Measurements from ENCODE around the gene ADAM33.

The ADAM33 gene

GRCh38 chr20:3686867-3687321 lies 5.1 kb upstream of the ADAM33 start:
- DNase-seq, result peak; percentile 76

GRCh38 chr20:3686421-3686820 lies 4.6 kb upstream of the ADAM33 start:
- DNase-seq, result no peak

- no peak for DNase-seq
These were observed 3.5 kb upstream of the ADAM33 start for GRCh38 chr20:3685341-3685740.

- no peak for DNase-seq
These were observed 369 bp downstream of the ADAM33 start for GRCh38 chr20:3681352-3681930.

- DNase-seq, result no peak
These were observed 984 bp downstream of the ADAM33 start for GRCh38 chr20:3680701-3681351.

- no peak for DNase-seq
These were observed 1.8 kb downstream of the ADAM33 start for GRCh38 chr20:3679749-3680700.

- DNase-seq, result no peak
These were observed 2.7 kb downstream of the ADAM33 start for GRCh38 chr20:3678856-3679720.

- DNase-seq, result no peak
These were observed 3.6 kb downstream of the ADAM33 start for GRCh38 chr20:3678198-3678597.

GRCh38 chr20:3677733-3678132 lies 4.1 kb downstream of the ADAM33 start:
- no peak for DNase-seq

- DNase-seq, result no peak
These were observed 6.6 kb downstream of the ADAM33 start for GRCh38 chr20:3674995-3675900.

GRCh38 chr20:3674447-3674846 lies 7.4 kb downstream of the ADAM33 start:
- no peak for DNase-seq

- DNase-seq, result no peak
These were observed 8.4 kb downstream of the ADAM33 start for GRCh38 chr20:3673221-3674070.

GRCh38 chr20:3672547-3673171 lies 9.2 kb downstream of the ADAM33 start:
- DNase-seq, result no peak

GRCh38 chr20:3671986-3672546 lies 9.7 kb downstream of the ADAM33 start:
- DNase-seq, result no peak

- no peak for DNase-seq
These were observed 10.9 kb downstream of the ADAM33 start for GRCh38 chr20:3670945-3671344.

- DNase-seq, result no peak
These were observed 11.3 kb downstream of the ADAM33 start for GRCh38 chr20:3670511-3670910.

GRCh38 chr20:3669710-3670367 lies 12.0 kb downstream of the ADAM33 start:
- no peak for DNase-seq

GRCh38 chr20:3667434-3668037 lies 14.3 kb downstream of the ADAM33 start:
- no peak for DNase-seq

GRCh38 chr20:3663858-3664257 lies 18.0 kb downstream of the ADAM33 start:
- no peak for DNase-seq

Data from kidney glomerular epithelial cell (primary cell).